Stimulated activated CD4-positive, alpha-beta T cell treated with anti-CD3 and anti-CD28 coated beads, TNF-alpha, amount 100 ng/mL, for 48 hours (primary cell): Measurements from ENCODE around the gene FDPS.
A peak's percentile ranks its signal among the peaks of the same experiment; 100 is the strongest.

Experiments used
- DNase-seq, 3 donors: peaks; one replicate each; pipeline ENCODE4 v3.0.0-alpha.2; 2020; ENCODE audit warnings: low read depth in 3 of 3

The FDPS gene

GRCh38 chr1:155308493-155309422 is at the start of gene FDPS:
FDPS (plus strand) TSS chr1:155308866; CDS start chr1:155309790, 924 bp downstream.
- peak; percentile 93 to 98 (median 94) for DNase-seq

DNA sequence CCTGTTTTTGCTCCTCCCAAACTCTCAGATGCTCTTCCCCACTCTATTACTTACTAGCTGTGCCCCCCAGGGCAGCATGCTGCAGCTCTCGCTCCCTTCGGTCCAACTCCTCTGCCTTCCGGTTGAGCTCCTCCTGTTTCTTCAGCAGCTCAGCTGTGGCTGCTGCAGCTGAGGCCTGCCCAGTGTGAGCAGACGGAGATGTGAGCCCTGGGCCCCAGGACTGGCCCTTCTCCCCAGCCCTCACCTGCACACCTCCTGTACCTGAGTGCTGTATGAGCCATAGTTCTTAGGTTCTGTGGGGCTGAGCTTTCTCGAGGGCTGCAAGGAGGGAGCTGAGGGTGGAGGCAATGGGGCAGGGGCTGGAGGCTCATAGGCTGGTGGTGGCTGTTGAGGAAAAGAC is 48.4 kb upstream of the FDPS start:
- DNase-seq = no peak

GRCh38 chr1:155261493-155261851 is 47.2 kb upstream of the FDPS start:
- peak in 1 of 3 donors; percentile 18 for DNase-seq

DNA sequence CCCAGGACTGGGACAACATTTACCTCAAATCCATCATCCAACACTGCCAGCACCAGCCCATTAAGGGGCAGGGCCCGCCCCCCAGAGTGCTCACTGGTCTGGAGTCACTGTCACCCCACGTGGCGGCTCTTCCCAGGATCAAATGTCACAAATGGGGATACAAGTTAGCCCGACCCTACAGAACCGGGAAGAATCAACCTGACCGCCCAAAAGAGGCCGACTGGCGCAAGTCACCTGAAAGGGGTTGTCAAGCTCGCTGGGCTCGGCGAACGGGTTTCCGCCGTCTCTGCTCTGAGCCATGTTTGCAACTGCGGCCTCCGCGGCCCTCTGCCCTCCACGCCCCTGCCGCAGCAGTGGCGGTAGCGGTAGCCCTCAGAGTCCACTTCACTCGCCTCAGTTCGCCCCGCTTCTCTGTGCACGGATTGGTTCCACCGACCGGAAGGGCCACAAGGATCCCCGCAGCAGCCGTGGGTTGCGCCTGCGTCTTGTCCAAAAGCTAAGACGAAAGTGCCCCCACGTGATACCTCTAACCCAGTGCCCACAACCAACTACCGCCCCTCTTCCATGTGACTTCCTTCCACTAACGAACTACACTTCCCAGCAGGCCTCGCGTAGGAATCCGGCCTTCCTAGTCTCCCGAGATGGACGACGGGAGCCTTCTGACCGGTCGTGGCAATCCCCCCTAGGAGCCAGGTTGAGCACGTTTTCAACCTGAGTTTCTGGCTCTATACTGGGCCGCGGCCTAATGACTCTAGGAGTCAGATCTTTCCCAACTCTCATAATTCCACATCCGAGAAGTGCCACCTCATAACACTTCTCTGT is 46.6 kb upstream of the FDPS start, which contains the start of gene SCAMP3:
Gene SCAMP3 (minus strand): TSS at position 509 of the 822 bp plus-strand sequence. CDS start 209 bp downstream, at position 300.
- DNase-seq = peak; percentile 79 to 82 (median 80)

DNA sequence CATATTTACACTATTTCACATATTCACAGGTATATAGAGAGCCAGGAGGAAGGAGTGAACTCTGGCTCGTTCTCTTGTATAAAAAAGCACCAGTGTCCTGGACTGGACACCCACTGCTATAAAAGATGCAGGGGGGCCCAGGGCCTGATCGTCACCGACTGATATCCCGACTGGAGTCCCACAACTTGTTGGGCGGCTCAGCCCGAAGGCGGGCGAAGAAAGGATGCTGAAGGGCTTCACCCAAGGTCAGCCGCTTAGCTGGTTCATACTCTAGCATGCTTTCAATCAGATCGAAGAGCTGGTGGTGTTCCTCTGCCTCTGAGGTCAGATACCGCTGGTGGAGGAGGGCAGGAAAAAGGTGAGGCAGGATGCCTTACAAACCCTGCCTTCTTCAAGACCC is 45.6 kb upstream of the FDPS start:
- DNase-seq = no peak

DNA sequence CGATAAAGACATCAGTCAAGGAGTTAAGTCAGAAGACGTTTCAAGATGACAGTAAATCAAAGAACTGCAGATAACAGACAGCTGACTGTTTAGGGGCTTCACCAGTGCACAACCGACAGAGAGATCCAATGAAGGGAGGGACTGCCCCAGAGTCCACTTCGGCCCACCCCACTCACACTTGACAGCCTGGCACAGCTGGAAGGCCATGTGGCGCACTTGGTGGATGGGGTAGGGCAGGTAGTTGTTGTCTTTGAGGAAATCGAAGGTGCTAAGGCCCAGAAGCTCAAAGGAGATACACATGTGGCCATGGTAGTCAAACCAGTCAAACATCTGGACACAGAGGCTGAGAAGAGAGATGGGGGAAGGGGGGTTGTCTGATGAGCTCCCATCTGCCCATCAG is 42.1 kb upstream of the FDPS start:
- DNase-seq = no peak

DNA sequence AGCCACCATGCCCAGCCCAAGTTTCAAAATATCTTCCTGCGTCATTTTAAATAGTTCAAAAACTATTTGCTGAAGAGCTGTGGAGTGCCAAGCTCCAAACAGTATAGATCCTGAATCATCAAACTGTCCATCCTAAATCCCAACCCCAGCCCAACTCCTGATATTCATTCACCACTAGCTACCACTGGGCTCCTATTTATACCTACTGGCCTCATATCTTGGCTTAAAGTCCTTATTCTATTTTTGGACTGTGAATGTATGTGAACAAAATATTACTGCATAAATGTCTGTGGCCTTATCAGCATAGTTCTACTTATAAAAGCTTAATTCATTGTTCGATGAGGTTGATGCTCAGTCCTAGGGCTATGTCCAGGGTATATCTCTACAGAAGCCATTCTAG is 41.3 kb upstream of the FDPS start:
- no peak for DNase-seq

DNA sequence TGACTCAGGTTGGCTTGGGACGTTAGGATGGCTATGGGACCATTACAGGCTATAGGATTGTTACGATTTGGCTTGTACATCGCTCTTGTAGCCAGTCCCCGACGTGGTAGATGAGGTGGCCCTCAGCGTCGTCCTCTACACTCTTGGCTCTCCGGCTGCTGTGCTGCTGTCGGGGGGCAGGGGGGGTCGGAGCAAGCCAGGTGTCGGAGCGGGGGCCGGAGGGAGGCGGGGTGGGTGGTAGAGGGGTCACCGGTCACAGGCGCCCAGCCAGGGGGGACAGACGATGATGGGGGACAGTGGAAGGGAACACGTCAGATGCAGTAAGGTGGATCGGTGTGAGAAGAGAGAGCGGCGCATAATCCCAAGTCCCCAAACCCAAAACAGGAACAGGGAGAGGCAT is 40.0 kb upstream of the FDPS start:
- no peak for DNase-seq

GRCh38 chr1:155269381-155269780 is 39.3 kb upstream of the FDPS start:
- no peak for DNase-seq

GRCh38 chr1:155272466-155273342 is 36.0 kb upstream of the FDPS start:
- no peak for DNase-seq

- DNase-seq = peak; percentile 95 to 97 (median 96)
Observed at GRCh38 chr1:155273343-155274245, 35.1 kb upstream of the FDPS start, which contains the start of gene CLK2. CLK2 (minus strand) TSS chr1:155273504; CDS start chr1:155270977, 2,527 bp downstream.

DNA sequence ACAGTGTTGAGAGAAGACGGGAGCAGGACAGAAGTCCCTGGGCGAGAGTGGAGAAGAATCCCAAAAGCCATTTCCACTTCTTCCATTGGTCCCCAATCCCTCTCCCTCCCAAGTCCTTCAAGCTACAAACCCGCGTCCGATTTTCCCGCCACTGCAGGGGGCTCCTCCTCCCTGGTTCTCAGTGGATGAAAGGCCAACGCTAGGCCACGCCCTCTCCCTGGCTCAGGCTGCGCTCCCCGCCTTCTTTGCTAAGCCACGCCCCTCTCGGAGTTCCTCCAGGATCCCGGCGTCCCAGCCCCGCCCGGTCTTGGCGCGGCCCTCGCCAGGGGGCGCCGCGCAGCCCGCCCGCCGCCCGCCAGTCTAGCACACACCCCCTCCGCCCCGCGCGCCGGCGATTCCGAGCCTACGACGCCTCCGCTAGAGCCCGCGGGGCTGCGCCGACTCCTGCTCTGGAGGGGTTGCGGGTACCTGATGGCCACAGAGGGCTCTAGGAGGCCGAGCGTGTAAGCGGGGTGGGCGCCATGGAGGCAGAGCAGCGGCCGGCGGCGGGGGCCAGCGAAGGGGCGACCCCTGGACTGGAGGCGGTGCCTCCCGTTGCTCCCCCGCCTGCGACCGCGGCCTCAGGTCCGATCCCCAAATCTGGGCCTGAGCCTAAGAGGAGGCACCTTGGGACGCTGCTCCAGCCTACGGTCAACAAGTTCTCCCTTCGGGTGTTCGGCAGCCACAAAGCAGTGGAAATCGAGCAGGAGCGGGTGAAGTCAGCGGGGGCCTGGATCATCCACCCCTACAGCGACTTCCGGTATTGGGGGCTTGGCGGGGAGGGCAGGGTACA is 31.4 kb upstream of the FDPS start, which contains the start of gene HCN3:
Gene HCN3 (plus strand): TSS at position 394 of the 832 bp plus-strand sequence. CDS start 128 bp downstream, at position 522.
- peak; percentile 91 to 98 (median 93) for DNase-seq

DNA sequence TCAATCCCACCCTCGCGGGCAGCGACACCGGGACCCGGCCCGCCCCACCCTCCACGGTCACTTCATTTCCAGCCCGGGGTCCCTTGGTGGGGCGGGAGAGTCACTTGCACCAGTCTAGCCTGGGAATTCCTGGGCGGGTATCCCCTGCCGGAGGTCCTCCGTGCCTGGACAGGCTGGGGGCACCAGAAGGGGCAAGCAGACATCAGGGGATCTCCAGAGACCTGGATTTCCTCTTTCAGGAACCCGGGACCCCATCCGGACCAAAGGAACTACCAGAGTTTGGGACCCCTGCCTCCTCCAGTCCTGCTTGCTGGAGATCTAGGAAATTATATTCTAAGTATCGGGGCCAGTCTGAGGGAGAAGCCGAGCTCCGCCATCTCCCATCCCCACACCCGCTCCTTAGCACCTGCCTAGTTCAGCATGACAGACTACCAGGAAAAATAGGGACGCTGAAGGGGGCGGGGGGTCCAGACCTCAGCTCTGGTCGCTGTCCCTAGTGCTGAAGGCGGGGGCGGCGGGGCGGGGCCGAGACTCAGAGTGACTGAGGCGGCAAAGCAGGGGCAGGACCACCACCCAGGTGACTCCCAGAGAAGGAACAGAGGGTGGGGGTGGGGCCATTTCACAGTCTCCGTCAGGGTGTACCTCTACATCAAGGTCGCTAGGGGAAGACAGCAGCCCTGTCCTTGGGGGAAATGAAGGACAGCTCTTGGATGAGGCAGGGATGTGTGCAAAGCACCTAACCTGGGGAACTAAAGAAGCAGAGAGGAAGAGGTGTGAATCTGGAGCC is 30.6 kb upstream of the FDPS start:
- peak in 2 of 3 donors; percentile 71 to 76 for DNase-seq

GRCh38 chr1:155278689-155279160 is 29.9 kb upstream of the FDPS start:
- no peak for DNase-seq

- no peak for DNase-seq
Observed at GRCh38 chr1:155279268-155279667, 29.4 kb upstream of the FDPS start.

DNA sequence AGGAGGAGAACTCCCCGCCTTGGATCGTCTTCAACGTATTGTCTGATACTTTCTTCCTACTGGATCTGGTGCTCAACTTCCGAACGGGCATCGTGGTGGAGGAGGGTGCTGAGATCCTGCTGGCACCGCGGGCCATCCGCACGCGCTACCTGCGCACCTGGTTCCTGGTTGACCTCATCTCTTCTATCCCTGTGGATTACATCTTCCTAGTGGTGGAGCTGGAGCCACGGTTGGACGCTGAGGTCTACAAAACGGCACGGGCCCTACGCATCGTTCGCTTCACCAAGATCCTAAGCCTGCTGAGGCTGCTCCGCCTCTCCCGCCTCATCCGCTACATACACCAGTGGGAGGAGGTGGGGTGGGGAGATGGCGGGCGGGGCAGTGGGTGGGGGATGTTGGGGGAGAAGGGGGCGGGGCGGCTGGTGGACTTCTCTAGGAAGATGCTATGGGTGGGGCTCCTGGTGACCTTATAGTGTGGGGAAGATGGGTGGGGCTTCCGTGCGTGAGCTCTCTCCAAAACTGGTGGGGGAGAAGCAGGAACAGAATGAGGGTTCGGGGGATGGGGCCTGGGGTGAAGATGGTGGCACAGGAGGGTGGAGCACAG is 26.1 kb upstream of the FDPS start:
- no peak for DNase-seq

- no peak for DNase-seq
Observed at GRCh38 chr1:155284476-155284875, 24.2 kb upstream of the FDPS start.

- DNase-seq = no peak
Observed at GRCh38 chr1:155285063-155285462, 23.6 kb upstream of the FDPS start.
